Hematopoietic multipotent progenitor cell treated with erythropoietin and hydrocortisone succinate and interleukin-3 and kit ligand, for 4 days (in vitro differentiated cells): ENCODE data around the gene DMWD.
"Not testable (repeated sequence)": the region's sequence is repeated elsewhere in the genome, so short reads cannot be mapped to it uniquely, and the experiment has no call there.

ENCODE experiments used
- DNase-seq: peaks from one replicate; pipeline ENCODE4 v3.0.0-alpha.2; 2015

The DMWD gene

DNA sequence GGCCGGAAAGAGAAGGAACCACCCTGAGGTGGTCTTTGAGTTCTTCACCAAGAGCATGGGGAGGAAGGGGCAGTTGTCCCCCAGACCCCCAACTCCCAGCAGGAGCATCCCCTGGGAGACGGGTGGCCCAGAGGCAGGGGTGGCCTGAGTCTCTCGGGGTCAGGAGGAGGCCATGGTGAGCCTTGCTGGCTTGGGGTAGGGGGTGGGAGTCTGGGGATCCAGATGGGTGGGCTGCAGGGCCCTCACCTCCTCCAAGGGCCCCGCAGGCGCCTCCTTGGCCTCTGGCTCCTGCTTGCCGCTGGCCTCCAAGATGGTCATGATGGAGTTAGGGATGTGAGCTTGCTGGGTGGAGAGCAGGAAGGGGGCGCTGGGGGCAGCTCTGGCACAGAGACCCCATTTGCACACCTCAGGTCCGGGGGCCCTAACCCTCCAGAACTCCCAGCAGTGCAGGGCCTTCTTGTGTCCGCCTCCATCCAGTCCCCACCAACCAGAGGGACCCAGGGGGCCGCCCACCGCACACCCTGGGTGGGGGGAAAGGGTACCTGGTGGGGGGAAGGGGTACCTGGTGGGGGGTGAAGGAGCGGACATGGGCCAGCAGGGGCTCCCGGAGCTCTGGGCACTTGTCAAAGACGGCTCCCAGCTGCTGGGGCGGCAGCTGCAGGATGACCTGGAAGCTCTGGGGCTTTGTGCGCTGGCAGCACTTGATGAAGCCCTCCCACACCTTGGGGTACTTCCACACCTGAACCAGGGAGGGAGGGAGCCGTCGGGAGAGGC, 23.8 kb upstream of the DMWD start:
- no peak for DNase-seq

DNA sequence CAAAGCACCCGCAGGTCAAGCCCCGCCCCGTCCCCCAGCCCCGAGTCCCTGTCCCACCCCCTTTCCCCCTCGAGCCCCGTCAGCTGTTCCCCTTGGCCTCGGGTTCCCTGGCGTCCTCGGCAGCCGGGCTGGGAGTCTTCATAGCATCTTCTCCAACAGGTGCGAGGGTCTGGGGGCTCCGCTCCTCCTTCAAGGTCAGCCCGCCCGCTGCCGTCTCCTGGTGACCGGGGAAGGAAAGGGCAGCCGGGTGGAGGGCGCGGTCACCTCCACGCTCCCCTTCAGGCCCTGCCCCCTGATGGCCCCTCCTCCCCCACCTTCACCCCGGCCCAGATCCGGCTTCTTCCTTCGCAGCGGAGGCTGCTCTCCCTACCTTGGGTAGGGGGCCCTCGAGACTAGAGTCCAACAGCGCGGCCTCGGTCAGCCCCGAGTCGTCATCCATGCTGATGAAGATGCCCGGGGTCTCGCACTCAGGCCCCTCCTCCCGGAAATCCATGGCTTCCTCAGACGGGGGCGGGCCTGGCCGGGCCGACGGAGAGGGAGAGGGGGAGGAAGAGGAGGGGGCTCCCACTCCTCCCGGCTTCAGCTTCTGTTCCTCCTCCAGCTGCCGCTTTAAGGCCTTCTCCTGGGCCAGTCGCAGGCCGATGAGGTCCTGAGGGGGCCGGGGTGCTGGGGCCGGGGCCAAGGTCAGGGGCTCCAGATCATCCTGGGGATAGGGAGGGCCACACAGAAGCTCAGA, 23.0 kb upstream of the DMWD start:
- no peak for DNase-seq

DNA sequence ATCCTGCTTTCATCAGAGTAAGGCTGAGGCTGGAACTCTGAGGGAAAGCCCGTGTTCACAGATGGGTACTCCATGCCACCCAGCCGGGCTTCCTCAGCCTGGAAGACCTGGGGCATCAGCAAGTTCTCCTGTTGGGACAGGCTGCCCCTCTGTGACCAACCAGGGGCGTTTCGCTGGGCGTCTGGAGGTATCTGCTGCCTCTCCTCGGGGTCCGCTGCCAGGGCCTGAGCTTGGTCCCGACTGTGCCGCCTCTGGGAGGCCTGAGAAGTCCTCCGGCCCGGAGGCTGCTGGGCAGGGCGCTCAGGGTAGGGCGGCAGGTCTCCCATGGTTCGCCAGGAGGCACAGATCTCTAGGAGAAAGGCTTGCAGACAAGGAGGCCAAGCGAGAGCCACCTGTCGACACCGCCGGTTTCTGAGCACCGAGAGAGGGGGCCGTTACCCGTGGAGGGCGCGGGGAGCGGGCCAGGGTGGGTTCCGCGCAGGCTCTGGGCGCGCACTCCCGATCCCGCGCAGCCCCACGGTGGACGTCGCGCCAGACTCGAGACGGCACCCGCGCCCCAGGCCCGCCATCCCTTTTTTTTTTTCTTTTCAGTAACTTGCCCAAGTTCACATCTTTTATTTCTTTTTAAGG, 22.3 kb upstream of the DMWD start, which contains the start of gene RSPH6A:
RSPH6A (minus strand) TSS at position 458 of the 630 bp plus-strand sequence; CDS start at position 326, 132 bp downstream.
- no peak for DNase-seq

DNA sequence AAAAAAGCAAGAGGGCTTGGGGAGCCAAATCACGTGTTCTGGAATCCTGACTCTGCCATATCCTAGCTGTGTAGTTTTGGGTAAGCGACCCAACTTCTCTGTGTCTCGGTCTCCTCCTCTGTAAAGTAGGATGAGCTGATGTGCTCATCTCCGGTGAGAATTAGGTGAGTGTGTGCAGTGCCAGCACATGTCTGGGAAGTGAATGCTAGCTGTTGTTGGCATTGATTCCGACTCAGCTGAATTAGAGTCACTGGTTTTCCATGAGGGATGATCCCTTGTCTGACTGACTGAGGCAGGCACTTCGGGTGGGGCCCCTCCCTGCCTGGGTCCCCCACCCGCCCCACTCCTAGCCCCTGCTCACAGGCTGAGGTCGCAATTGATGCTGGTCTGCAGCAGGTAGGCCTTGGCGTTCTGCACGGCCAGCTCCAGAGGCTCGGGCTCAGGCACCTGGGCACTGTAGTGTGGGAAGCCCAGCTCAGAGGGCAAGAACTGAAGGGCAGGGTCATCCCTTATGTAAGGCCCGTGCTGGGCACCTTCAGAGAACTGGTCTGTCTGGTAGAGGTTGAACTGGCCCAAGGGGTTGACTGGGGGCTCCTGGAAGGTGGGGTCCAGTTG, 21.6 kb upstream of the DMWD start:
- no peak for DNase-seq

DNA sequence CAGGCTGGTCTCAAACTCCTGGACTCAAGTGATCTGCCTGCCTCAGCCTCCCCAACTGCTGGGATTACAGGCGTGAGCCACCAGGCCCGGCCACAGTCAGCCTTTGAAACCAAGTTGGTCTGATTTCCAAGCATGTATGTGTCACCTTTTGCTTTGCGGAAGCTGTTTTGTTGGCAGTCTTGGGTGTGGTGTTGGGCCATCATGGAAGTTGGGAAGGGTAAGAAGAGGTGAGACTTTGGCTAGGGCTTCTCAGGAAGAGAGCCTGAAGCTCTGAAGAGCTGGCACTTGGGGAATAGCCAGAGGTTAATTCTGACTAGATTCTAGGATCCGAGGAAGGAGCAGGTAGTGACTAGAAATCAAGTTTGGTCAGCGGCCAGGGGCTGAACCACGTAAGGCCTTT, 19.7 kb upstream of the DMWD start:
- no peak for DNase-seq

DNA sequence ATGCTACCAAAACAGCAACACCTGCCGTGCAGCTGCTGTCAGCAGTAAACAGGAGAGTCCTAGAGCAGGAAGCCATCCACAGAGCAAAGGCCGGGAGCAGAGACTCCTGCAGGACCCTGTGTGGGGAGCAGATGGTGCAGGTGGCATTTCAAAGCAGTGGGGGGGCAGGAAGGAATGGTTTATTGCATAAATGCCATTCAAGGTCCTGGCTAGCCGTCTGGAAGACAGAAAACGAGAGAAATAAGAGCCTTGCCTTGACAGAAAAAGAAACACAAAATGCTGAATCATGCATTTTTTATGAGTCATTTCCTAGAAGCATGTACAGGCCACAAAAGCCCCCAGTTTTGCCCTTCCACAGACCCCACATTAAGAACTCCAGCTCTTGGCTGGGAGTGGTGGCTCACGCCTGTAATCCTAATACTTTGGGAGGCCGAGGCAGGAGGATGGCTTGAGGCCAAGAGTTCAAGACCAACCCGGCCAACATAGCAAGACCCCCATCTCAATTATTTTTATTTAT, 17.1 kb upstream of the DMWD start:
- DNase-seq, result peak; percentile 82

DNA sequence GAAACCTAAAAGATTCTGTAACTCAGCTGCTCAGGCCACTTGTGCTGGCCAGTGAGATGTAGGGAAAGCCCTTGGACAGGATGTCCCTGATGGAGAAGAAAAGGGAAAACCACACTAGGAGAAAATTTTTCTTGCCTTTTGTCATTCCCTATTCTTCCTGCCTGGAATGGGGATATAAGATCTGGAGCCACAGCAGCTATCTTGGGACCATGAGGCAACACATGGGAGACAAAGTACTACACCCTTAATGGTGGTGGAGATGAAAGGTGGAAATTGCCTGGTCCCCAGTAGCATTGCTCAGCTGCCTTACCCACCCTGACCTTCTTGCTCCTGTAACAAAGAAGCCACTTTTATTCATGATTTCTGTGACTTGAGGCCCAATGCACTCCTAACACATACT, 13.1 kb upstream of the DMWD start:
- no peak for DNase-seq

DNA sequence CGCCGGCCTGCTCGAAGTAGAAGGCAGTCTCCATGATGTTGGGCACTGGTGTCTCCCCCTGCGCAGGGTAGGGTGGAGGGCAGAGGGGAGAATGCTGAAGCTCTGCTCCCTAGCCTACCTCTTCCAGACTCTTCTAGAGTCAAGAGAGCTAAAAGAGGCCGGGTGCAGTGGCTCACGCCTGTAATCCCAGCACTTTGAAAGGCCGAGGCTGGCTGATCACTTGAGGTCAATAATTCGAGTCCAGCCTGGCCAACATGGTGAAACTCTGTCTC, 12.2 kb upstream of the DMWD start:
- no peak for DNase-seq

DNA sequence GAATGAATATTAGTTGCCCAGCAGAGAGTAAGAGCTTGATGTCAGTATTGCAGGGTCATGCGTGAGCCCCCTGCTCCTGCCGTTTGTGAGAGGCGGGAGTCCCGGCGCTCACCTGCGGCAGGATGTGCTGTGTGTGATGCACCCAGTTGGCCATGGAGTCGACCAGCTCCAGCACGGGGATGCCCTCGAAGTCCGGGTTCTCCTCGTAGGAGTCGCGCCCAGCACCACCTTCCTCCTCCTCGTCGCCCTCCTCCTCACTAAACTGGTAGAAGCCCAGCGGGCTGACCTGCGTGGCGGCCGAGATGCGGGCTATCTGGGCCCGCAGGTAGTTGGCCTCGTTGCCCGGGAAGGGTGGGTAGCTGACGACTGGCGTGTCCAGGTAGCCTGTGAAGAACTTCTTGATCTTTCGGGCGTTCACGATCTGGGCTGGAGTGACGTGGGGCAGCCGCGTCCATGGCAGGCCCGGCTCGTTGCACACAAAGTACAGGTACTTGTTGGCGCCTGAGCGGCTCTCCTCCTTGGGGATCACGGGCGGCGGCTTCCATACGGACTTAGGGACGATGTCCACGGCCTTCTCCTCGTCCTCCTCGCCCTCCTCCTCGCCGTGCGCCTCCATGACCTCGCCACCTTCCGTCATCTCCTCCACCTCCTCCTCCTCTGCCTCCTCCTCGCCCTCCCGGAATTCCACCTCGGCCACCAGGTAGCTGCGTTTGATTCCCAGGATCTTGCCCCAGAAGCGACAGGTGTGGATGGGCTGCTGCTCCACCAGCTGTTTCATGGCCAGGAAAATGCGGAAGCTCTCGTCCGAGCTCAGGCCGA, 11.7 kb upstream of the DMWD start:
- DNase-seq, result no peak

DNA sequence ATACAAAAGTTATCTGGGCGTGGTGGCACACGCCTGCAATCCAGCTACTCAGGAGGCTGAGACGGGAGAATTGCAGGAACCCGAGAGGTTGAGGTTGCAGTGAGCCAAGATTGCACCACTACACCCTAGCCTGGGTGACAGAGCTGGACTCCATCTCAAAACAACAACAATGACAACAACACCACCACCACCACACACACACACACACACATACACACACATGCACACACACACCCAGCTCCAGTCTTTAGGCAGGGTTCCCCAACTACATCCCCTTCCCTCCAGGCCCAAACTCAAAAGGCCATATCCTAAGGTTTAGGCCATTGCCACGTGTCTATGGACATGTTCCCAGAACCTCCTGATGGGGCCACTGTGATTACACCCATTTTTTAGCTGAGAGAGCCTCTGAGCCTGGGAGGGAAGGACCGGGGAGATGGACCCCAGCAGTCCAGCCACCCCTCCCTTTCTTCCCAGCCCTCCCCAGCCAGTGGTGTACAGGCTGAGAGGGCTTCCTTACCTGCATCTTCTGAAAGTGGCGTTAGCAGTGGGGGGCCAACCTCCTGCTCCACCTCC, 9.0 kb upstream of the DMWD start:
- no peak for DNase-seq

DNA sequence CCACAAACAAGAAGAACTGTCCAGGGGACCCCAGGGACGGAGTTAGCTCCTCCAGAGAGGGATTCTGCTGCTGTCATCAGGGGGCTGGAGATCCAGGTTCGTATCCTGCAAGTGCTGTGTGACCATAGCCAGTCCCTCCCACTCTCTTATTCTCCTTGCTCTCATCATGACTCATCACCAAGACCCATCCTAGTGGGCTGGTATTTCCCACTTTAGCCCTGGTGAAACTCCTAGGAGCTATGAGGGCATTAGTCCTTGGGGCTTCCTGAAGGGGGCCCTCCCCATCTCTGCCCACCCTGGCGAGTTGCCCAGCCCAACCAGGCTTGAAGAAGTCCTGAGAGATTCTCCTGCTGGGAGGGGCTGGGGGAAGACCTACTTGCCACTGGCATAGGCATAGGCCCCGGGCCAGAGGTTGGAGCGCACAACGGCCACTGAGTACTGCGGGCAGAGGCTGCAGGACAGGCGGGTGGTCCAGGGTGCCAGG, 7.5 kb upstream of the DMWD start:
- no peak for DNase-seq

DNA sequence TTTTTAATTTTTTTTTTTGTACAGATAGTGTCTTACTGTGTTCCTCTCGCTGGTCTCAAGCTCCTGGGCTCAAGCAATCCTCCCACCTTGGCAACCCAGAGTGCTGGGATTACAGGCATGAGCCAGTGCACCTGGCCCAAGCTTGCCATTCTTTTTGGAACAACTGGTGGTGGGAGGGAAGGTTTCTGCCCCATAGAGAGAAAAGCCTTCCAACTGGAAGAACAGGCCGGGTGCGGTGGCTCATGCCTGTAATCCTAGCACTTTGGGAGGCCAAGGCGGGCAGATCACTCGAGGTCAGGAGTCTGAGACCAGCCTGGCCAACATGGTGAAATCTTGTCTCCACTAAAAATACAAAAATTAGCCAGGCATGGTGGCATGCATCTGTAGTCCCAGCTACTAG, 6.9 kb upstream of the DMWD start:
- not testable (repeated sequence) for DNase-seq

DNA sequence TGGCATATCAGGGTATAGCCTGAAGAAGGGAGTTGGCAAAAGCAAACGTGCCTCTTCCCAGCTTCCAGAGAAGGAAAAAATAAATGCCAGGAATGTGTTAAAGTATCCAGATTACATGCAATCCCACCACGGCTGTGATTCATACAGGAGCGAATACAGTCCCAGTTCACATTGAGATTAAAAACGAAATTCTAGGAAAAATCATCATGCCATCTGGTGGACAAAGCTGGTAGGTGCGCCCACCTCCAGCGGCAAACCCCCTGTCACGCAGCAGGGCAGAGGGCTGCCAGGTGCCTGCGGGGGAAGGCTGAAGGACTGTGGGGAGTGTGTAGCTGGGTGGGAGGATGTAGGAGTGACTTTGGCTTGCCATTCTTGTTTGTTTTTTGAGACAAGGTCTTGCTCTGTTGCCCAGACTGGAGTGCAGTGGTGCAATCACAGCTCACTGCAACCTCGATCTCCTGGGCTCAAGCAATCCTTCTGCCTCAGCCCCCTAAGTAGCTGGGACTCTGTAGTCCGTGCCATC, 6.4 kb upstream of the DMWD start:
- DNase-seq, result peak; percentile 65

DNA sequence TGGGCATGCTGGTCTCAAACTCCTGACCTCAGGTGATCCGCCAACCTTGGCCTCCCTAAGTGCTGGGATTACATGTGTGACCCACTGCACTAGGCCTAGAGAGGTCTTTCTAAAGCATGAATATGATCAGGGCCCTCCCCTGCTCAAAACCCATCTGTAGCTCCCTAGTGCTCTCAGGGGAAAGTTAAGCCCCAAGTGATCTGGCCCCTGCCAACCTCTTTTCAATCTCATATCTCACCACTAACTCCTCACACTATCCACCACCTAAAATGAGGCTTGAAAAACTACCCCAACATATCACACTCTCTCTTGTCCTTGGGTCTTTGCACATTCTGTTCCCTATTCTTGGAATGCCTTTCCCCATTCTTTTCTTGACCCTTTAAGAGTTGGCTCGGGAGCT, 2.0 kb upstream of the DMWD start:
- no peak for DNase-seq

DNA sequence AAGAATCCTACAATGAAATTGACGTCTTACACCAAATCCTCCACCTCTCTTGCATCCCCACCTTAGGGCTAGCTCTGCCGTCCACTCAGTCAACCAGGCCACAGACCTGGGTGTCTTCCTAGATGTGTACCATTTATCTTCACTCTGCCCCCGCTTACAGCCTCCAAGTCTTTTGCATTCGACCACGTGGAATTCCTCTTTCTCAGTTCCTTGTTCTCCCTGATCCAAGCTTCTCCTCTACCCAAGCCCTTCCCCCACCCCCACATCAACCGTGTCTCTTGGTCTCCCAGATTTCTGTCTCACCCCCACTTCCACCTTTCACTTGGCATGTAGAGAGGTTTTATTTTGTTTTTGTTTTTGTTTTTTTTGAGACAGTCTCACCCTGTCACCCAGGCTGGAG, 1.2 kb upstream of the DMWD start:
- no peak for DNase-seq

DNA sequence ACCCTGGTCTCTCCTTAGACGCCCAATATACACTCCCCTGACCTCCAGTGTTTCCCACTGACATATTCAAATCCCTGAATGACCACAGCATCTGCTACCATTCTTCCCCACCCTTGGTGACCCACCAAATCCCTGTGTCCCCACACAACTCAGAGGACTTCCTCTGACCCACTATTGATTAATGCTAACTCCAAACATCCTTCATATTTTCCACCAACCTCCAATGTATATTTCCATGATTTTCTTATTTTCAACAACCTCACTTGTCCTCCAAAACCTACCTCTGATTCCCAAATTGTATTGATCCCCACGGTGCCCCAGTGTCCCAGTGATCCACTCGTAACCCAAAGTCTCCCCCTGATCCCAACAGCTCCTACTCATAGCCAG, 526 bp upstream of the DMWD start:
- DNase-seq, result no peak

DNA sequence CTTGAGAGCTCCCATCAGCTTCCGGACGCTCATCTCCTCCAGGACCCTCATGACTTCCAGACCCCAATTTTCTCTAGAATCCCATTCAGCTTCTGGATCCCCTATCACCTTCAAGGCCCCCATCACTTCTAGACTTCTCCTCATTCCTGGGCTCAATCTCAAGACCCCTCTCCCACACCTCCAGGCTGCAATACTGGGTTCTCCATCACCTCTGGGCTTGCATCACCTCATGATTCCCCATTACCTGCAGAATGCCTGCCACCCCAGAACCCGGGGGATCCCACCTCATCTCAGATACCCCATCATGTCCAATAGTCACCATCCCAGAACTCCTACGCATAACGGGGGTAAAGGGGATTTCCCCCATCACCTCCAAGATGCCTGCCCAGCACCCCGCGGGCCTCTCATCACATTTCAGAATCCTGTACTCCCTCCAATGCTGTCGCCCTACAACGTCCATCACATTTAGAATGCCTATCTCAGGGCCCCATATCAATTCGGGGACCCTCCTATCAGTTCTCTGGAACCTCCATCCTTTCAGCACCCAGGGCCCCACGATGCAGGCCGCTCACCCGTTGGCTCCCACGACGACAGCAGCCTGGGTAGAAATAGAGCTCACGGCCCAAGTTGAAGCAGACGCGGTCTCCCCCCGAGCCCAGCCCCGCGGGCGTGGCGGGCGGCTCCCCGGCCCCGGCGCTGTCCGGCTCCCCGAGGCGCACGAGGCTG, 738 bp downstream of the DMWD start:
- DNase-seq, result no peak

DNA sequence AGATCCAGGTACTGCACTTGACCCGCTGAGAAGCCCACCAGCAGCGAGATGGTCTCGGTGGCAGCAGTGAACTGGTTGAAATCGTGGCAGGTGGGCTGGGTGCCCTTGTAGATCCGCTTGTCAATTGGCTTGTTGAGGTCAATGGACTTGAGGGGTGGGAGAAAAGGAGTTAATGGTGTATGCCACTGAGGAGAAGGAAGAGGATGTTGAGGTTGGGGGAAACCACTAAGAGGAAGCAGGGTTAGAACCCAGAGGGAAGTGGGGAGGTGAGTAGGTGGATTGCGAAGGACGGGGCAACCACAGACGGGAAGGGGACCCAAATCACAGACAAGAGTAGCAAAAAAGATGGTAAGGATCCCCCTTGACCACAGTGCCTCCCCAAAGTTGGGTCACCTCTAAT, 1.7 kb downstream of the DMWD start:
- peak; percentile 88 for DNase-seq

DNA sequence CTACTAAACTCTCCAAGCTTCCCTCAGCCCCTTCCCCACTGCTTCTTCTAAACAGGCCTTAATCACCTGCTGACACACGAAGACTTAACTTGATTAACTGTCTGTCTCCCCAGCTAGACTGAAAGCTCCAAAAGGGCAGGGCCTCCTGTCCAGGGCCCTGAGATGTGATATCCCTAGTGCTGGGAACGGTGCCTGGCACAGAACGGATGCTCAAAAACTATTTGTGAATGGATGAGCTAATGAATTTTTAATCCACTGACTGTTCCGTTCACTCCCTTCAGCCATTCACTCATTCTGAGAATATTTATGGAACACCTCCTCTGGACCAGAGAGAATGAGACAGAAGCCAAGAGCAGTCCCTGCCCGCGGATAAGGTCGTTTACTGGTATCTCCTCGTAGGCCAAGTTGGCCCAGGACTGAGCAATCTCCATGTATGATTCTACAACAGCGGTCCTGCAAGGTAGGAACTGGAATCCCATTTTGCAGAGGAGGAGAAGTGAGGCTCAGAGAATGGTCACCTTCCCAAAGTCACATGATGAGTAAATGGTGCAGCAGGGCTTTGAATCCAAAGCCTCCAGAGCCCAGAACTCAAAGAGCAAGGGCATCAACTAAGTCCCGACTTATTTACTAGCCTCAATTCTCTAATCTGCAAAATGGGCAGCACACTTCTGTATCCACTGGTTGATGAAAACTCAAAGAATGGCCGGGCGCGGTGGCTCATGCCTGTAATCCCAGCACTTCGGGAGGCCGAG, 3.4 kb downstream of the DMWD start:
- DNase-seq, result no peak

DNA sequence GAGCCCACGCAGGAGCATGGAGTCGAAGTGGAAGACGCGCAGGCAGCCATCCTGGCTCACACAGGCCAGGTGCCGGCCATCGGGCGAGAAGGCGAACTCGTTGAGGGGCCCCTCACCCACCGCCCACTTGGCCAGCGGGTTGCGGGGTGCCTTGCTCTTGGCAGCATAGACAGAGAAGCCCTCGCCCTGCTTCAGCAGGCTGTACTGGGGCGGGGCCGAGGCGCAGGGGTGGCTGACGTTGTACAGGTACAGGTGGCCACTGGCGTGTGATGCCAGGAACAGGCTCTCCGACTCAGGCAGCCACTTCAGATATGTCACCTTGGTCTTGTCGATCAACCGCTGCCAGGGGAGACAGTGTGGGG, 6.1 kb downstream of the DMWD start:
- DNase-seq, result no peak
